HG02884 (cell line): ENCODE results near the gene TSPAN5.
"Not testable (repeated sequence)": the region's sequence is repeated elsewhere in the genome, so short reads cannot be mapped to it uniquely, and the experiment has no call there.

Experiments
- ATAC-seq: cut with Tn5 transposase; IDR thresholded peaks from one replicate; pipeline ENCODE4 v1.9.1; 2021; ENCODE audit warnings: mild to moderate bottlenecking, moderate library complexity; ENCODE audit not compliant: unreplicated experiment

Gene TSPAN5

DNA sequence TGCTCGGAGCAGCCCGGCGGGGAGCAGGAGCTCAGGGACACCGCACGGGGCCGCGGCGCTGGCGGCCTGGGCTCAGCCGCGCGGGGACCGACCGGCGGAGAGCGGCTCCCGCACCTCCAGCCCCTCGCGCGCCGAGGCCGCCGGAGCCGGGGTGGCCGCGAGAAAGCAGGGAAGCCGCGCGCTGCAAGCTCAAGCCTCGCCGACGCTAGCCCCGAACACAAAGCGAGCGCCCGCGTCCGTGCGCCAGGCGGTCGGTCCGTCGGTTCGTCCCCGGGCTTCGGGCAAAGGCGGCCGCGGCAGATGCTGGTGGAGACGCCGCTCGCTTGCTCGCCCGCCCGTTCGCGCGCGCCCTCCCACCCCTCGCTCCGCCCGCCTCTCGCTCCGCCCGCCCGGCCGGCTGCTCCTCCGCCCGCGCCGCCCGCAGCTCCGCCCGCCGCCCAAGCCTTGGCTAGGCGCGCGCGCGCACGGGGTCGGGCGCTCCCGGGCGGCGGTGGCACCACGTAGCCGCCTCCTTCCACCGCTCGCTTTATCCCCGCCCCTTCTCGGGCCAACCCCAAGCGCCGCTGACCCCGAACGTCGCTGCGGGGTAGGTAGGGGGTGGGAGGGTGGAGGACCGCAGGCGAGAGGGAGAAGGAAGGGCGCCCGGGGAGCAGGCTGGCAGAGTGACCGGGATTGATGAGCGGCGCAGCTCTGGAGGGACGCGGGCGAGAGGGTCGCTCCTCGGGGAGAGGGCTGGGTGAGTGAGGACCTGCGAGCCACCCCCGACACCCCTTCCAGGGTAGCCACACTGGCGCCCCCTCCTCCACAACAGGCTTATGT, at the start of gene TSPAN5:
TSPAN5 (minus strand) TSS at position 325 of the 819 bp plus-strand sequence.
- ATAC-seq: peak; percentile 51

DNA sequence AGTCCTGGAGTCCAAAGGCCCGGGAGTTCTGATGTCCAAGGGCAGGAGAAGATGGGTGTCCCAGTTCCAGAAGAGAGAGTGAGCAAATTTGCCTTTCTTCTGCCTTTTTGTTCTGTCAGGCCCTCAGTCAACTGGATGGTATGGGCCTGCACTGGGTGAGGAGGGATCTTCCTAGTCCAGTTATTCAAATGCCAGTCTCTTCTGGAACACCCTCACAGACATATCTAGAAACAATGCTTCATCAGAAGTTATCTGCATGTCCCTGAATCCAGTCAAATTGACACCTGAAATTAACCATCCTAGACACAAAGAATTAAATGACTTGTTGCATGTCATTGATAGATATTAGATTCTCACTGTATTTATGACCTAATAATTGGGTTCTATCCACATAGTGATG, 48.5 kb upstream of the TSPAN5 start:
- no peak for ATAC-seq

DNA sequence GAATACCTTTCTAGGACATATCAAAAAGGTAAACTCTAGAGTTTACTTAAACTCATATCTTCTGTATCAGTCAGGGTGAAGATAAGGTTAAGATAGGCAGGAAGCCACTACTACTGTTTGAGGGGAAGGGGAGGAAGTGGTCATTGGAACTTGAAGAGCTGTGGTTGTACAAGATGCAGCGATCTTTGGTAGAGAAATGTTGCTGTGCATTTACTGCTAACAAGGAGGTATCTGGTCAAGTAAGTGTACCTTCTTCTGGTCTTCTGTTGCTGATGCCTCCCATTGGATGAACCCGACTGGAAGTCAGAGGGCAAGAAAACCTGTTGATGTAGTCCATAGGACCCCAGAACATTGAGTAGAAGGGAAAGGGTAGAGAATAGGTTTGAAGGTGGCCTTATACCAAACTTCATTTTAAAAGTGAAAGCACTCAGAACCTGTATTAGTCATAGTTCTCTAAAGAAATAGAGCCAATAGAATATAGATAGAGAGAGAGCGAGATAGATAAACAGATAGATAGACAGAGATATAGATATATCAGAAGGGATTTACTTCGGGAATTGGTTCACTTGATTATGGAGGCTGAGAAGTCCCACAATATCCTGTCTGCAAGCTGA, 47.9 kb upstream of the TSPAN5 start:
- no peak for ATAC-seq

DNA sequence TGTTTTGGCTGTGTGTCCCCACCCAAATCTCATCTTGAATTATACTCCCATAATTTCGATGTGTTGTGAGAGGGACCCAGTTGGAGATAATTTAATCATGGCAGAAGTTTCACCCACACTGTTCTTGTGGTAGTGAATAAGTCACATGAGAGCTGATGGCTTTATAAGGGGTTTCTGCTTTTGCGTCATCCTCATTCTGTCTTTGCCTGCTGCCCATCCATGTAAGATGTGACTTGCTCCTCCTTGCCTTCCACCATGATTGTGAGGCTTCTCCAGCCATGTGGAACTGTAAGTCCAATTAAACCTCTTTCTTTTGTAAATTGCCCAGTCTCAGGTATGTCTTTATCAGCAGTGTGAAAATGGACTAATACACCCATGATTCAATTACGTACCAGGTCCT, 47.2 kb upstream of the TSPAN5 start:
- not testable (repeated sequence) for ATAC-seq

DNA sequence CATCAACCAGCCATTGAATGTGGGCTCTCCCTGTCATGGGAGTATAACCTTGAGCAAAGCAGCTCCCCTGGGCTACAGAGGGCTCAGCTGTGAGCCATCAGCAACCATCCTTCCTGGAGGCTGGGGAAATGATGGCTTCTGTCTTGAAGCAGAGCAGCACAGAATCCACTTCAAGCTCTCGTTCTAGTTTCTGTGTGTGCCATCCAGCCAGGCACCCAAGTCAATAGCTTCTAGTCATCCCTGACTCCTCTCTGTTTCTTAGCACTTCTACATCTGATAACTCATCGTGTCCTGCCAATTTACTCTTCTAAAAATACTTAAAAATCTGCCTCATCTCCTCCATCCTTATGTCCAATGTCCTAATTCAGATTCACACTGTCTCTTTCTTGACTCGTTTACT, 42.2 kb upstream of the TSPAN5 start:
- no peak for ATAC-seq

DNA sequence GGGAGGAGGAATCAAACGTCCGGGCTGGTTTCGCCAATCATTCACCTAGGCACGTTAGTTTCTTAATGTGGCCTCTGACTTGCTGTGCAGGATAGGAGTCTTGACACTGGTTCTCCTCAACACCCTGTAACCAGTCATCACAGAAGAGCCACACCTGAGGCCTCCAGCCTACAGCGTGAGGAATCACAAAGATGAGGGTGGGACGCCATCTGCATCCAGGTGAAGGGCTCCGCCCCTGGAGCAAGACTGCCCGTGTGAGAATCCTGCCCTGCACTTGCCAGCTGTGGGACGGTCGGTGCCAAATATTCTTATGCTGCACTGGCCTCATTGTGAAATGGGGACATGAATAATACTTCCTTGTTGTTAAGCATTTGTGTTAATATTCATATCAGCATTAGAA, 35.7 kb upstream of the TSPAN5 start:
- no peak for ATAC-seq

DNA sequence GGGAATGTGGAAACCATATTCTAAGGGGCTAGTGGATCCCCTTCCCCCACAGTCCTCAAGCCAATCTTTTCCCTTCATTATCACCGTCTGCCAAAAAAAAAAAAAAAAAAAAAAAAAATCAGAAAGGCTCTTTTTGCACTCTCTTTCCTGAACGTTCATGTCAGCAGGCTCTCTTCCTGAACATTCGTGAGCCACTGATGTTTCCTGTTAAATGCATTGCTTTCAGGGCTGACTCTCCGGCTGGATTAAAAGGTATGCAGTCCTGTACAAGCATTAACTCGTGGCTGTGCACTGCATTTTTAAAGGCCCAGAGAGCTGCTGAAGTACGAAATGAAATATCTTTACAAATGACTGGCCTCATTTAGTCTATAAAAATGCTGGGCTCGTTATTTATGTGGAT, 34.0 kb upstream of the TSPAN5 start:
- ATAC-seq: no peak

DNA sequence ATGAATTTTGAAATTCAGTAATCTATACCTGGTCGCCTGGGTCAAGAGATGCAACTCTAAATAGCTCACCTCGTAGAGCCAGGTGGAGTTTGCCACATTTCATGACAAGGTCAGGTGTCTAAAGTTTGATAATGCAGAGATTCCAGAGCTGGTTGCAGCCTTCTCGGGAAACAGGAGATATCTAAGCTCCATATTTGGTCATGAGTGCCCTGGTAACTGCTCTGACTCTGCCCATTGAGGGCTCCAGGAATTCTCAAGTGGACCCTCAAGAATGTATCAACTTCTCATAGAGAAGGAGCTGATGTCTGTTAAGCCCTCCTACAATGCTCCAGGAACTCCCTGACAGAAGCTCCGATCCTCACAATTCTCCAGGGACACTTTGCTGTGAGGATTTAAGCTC, 33.2 kb upstream of the TSPAN5 start:
- no peak for ATAC-seq

DNA sequence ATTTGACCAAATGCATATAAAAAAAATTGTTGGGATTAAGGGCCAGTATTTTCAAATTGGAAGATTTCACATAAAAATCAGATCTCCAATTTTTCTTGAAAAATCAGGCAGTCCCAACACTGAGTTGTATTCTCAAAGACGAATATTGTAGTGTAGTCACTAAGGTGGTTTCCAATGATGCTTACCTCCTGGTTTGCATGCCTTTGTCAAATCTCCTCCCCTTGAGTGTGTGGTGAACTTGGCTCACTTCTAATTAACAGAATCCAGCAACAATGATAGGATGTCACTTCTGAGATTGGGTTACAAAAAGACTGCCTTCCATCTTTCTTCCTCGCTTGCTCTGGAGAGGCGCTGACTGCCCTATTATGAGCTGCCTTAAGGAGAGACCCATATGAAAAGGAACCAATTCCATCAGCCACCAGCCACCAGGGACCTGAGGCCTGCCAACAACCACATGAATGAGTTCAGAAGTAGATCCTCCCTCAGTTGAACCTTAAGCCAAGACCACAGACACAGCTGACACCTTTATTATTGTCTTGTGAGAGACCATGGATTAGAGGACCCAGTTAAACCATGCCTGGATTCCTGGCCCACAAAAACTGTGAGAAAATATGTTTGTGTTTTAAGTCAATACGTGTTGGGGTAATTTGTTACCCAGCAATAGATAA, 31.2 kb upstream of the TSPAN5 start:
- no peak for ATAC-seq

DNA sequence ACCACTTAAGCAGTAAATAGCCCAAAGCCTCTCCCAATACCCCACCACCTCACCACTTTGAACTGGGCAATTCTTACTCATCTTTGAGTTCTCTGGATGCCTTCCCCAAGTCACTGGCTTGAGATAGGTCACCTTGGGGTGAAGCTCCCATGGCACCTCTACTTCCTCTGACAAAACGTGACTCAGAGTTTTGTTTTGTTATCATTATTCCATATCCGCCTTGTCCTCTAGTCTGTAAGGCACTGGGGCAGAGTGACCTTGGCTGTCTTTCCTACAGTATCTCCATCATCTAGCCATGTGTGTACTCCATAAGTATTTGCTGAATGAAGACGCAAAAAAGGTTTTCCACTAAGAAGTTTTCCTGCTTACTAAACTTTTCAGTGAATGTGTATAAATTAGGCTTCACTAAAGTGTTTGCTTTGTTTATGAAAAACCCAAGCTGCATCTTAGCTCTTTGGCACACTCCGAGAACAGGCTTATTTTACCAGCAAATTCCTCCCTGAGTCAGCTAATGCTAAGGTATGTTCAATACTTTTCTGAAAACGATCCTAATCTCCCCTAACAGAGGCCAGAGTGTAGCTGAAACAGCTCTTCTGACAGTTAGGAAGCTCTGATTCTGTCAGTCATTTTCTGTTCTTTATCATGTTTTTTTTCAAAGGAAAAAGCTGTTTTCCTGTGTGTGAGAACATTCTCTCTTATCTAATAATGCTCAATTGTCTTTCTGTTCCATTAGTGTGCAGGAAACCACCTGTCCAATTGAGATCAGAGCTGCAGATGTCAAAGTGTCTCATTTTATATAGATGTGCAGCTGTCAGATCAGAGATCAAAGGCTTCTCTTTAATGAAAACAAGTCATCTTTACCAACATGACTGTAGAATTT, 30.2 kb upstream of the TSPAN5 start:
- no peak for ATAC-seq

DNA sequence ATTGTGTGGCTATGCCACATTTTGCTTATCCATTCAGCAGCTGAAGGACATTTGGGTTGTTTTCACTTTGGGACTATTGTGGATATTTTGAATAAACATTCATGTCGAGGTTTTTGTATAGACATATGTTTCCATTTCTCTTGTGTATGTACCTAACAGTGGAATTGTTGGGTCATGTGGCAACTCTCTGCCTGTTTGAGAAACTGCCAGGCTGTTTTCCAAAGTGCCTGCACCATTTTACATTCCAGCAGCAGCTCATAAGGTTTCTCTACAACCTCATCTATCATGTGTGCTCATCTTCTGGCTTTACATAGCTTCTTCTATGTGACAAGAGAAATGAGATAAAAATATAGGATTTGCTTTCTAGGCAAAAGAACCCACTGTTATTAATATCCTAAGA, 29.5 kb upstream of the TSPAN5 start:
- ATAC-seq: no peak

DNA sequence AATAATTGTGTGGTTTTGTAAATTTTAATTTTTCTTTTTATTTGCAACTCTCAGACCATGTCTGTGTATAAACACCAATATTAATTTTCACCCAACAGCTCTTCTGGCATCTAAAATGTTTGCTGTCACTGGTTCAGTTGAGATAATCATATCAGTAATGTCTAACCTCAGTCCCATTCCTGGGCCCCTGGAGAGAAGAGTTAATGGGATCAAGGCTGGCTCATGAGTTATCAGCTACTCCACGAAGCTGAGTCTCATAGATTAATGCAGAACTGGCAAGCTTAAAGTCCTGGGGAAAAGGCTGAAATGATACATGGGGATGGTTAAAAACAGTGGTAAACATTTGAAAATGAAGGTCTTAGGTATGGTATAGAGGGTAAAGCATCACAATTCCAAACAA, 28.4 kb upstream of the TSPAN5 start:
- ATAC-seq: no peak

DNA sequence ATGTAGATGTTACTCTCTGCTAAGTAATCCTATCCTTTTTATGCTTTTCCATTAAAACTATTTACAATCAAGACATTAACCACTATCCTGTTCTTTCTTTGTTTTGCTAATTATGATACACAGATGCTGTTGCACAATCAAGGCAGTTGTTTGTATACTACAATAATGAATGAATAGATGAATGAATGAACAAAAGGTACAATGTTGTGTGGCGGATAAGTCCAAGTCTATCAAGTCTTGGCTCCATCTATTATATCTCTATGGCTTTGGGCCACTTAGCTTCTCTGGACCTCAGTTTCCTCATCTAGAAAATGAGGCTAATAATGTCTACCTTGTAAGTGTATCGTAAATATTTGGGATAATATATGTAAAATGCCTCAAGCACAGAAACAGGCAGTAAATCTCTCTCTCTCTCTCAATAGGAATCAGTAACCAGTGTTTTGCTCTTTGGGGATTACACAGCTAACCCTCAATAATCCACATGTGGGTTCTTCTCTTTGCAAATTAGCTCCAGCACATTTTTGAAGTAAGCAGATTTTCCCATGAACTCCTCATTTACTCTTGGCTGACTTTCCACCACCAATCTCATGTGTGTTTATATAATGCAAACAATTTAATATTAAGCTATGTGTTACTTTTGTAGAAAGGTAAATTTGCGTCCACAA, 27.8 kb upstream of the TSPAN5 start:
- ATAC-seq: no peak

DNA sequence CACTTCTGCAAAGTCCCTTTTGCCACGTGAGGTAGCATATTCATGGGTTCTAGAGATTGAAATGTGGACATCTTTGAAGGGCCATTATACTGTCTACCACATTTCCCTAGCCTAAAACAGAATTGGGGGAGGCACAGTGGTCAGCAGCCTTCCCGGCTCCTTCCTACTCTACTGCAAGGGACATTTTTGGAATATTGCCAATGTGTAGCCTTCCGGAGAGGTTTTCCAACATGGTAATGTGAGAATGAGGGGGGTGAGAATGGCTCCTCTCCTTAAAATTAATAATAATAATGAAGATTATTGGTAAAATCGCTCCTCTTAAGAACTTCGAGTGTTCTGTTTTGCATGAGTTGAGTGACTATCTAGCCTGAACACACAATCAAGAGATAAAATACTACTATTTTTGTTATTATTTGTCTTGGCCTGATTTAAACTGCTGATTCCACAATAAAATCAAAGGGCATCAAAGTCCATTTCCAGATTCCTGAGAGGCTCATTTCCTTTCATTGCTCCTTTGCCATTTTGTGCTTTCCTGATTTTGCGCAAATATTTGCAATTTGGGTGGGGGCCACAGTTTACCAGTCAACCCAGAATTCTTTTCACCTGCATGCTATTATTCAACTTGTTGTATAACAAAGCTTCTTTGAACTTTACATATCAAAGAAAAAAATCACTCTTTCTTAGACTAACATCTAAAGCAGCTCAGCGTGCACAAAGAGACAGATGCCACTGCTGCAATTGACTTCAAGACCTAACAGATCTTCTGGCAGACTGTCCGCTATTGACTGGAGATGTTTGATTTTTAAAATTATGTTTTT, 27.0 kb upstream of the TSPAN5 start:
- ATAC-seq: no peak

DNA sequence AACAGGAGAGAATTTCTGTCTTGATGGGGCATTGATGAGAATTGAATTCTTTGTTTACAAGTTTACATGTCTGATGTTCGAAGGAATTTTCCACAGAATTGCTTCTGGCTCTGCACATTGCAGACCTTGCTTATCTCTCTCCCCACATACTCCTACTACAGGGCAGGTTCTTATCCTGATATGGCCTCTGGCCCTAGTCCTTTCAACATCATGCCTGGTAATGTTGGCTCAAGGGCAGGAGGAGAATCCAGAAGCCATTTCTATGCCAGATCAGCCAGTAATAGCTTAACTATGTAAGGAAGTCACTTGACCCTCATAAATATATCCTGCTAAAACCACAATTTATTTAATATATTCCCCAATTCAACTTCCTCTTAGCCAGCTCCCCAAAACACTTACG, 24.3 kb upstream of the TSPAN5 start:
- no peak for ATAC-seq

DNA sequence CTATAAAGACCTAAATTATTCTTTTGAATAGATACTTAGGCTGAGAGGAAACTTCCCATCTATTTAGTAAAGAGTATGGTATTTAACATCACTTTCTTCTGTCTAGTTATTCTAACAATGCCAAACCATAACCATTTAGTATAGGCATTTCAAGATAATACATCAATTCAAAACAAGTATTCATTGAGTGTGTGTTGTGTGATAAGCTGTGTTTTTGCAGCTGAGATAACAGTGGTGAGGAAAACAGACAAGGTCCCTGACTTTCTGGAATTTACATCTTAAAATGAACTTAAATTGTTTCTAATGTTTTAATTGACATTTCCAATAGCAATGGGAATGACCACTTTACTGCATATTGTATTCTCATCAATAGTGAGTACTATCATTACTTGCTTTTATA, 22.4 kb upstream of the TSPAN5 start:
- ATAC-seq: no peak

DNA sequence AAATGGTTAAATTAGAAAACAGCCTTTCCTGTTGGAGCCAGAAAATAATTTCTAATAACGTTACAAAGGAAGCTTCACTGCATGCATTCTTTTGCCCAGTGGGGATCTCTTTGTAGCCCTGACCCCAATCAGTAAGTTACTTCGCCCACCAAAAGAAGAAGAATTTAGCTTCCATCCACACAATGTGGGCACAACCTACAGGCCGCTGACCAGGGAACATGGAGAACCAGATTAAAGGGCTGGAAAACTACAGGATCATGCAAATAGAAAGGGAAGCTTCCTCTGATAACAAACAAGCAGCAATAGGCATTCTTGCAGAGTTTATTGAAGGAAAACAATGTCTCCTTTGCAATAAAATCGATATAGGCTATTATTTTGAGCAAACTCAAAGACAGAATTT, 21.3 kb upstream of the TSPAN5 start:
- ATAC-seq: no peak

DNA sequence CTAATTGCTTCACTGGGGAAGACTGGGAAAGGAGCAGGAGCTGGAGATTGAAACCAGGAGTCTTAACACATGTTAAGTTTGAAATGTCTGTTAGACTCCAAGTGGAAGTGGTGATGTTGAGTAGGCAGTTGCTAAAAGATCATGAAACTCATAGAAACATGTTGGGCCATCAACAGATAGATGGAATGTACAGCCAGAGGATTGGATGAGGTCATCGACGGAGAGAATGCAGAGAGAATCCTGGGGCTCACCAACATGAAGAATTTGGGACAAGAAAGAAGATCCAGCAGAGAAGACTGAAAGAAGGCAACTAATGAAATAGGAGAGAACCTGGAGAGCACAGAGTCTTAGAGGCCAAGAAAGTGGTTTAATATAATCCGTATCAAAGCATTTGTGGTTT, 19.4 kb upstream of the TSPAN5 start:
- ATAC-seq: no peak

DNA sequence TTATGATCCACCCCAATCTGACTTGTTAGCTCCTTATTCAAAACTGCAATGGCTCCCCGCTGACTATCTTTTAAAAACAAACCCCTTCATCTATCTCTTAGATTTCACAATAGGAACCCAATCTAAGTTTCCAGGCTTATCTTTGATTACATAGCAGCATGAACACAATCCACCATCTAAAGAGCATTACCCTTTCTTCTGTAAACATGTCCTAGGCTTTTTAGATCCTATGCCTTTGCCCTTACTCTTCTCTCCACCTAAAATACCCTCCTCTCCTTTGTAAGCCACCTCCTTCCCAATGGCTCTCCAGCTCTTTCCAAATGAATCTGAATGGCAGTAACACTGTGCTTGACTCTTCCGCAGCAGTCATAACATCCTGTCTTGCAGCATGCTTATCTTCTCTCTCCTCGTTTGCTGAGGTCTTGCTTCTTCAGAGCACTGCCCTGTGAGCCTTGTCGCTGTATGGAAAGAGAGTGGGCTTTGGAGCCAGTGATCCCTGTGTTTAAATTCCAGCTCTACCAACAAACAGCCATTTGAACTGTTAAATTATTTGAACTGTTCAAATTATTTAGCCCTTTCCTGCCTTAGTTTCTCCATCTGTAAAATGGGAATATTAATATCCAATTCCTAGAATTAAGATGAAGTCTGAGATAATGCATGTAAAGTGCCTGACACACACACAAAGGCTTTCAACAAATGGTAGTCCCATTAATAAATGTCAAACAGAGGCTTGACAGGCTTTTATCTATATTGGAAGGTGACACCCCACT, 16.2 kb upstream of the TSPAN5 start:
- ATAC-seq: no peak
